Measurements from ENCODE around the gene TENM3.
"Not testable (repeated sequence)": the region's sequence is repeated elsewhere in the genome, so short reads cannot be mapped to it uniquely, and the experiment has no call there.

TENM3 gene

GRCh38 chr4:182344968-182345367 is 101.8 kb downstream of the TENM3 start:
- no peak for DNase-seq

- no peak for DNase-seq
Measured at GRCh38 chr4:182346250-182346649, 103.0 kb downstream of the TENM3 start.

- DNase-seq: no peak
Measured at GRCh38 chr4:182346675-182347375, 103.6 kb downstream of the TENM3 start.

- DNase-seq: no peak
Measured at GRCh38 chr4:182348779-182349326, 105.7 kb downstream of the TENM3 start.

- DNase-seq: no peak
Measured at GRCh38 chr4:182350041-182350440, 106.8 kb downstream of the TENM3 start.

- DNase-seq: no peak
Measured at GRCh38 chr4:182351485-182351884, 108.3 kb downstream of the TENM3 start.

- no peak for DNase-seq
Measured at GRCh38 chr4:182354106-182354505, 110.9 kb downstream of the TENM3 start.

- DNase-seq: no peak
Measured at GRCh38 chr4:182354867-182355266, 111.7 kb downstream of the TENM3 start.

GRCh38 chr4:182367153-182367552 is 124.0 kb downstream of the TENM3 start:
- no peak for DNase-seq

GRCh38 chr4:182369211-182369610 is 126.0 kb downstream of the TENM3 start:
- no peak for DNase-seq

GRCh38 chr4:182370491-182370890 is 127.3 kb downstream of the TENM3 start:
- DNase-seq: no peak

GRCh38 chr4:182380771-182381181 is 137.6 kb downstream of the TENM3 start:
- DNase-seq: no peak

GRCh38 chr4:182382941-182383340 is 139.7 kb downstream of the TENM3 start:
- DNase-seq: no peak

- no peak for DNase-seq
Measured at GRCh38 chr4:182384631-182385091, 141.5 kb downstream of the TENM3 start.

GRCh38 chr4:182385897-182386296 is 142.7 kb downstream of the TENM3 start:
- DNase-seq: no peak

GRCh38 chr4:182386576-182386975 is 143.4 kb downstream of the TENM3 start:
- DNase-seq: not testable (repeated sequence)

GRCh38 chr4:182391111-182391684 is 148.0 kb downstream of the TENM3 start:
- DNase-seq: no peak

- no peak for DNase-seq
Measured at GRCh38 chr4:182394181-182394580, 151.0 kb downstream of the TENM3 start.

- no peak for DNase-seq
Measured at GRCh38 chr4:182400081-182400480, 156.9 kb downstream of the TENM3 start.

GRCh38 chr4:182400790-182401189 is 157.6 kb downstream of the TENM3 start:
- DNase-seq: no peak

GRCh38 chr4:182404376-182404775 is 161.2 kb downstream of the TENM3 start:
- no peak for DNase-seq

- DNase-seq: no peak
Measured at GRCh38 chr4:182405087-182405486, 161.9 kb downstream of the TENM3 start.

GRCh38 chr4:182409271-182409670 is 166.1 kb downstream of the TENM3 start:
- DNase-seq: no peak

GRCh38 chr4:182411391-182411790 is 168.2 kb downstream of the TENM3 start:
- DNase-seq: no peak
